ENCODE measurements around the gene PEX10. TPM values are rescaled to one million over a fixed set of nuclear protein-coding genes. Genes with fewer than 3 reads are reported as not detected.

Gene PEX10
- total and polyA plus RNA-seq, 2 experiments from 2014 or later, result 24.7 to 25.5 TPM

- TF ChIP-seq EZH2 (IDR thresholded peaks at IDR 0.05; ENCODE audit: borderline replicate concordance) (no peak), CTCF (IDR thresholded peaks at IDR 0.05; ENCODE audit: poor library complexity) (peak; percentile 88), EZH2phosphoT487 (IDR thresholded peaks at IDR 0.05; ENCODE audit: low read depth, severe bottlenecking, unreplicated experiment) (no peak)
- Histone ChIP-seq H3K4me3 (no peak overlapping the region), H3K4me1 (ENCODE audit: insufficient read depth) (peaks cover 22% of the 10 kb centered on the region), H3K9me2 (replicated peaks; ENCODE audit: insufficient read depth) (no peaks in the 10 kb centered on the region), H3K36me3 (replicated peaks; ENCODE audit: insufficient read depth, low read depth) (no peaks in the 10 kb centered on the region), H3K27me3 (peaks cover 4% of the 10 kb centered on the region), H3K4me2 (peak overlapping the region; percentile 99), H4K20me1 (ENCODE audit: insufficient read depth, poor library complexity, severe bottlenecking) (no peaks in the 10 kb centered on the region), H3K9me3 (ENCODE audit: low read depth) (no peaks in the 10 kb centered on the region), H3K79me2 (peaks cover 15% of the 10 kb centered on the region), H3K27ac (peak overlapping the region; percentile 99), H2AFZ (no peak overlapping the region)
- WGBS (ENCODE audit: low lambda C conversion rate, missing lambda C conversion rate), result 3% methylated on average over 24 of the region's 25 CpGs
- peak; percentile 86 for DNase-seq (ENCODE audit: low spot score)
Observed at GRCh38 chr1:2414297-2414958, 2.1 kb upstream of the PEX10 start.

GRCh38 chr1:2413495-2414296 is 1.3 kb upstream of the PEX10 start:
- Histone ChIP-seq H3K9me3 (ENCODE audit: low read depth) (no peaks in the 10 kb centered on the region), H3K9me2 (replicated peaks; ENCODE audit: insufficient read depth) (no peaks in the 10 kb centered on the region), H3K27me3 (no peaks in the 10 kb centered on the region), H4K20me1 (ENCODE audit: insufficient read depth, poor library complexity, severe bottlenecking) (no peaks in the 10 kb centered on the region), H3K4me1 (ENCODE audit: insufficient read depth) (peaks cover 22% of the 10 kb centered on the region), H3K79me2 (peaks cover 15% of the 10 kb centered on the region), H2AFZ (peak overlapping the region; percentile 43), H3K36me3 (replicated peaks; ENCODE audit: insufficient read depth, low read depth) (no peaks in the 10 kb centered on the region), H3K4me2 (peak overlapping the region; percentile 99), H3K4me3 (peak overlapping the region; percentile 55), H3K27ac (peak overlapping the region; percentile 99)
- TF ChIP-seq EZH2phosphoT487 (IDR thresholded peaks at IDR 0.05; ENCODE audit: low read depth, severe bottlenecking, unreplicated experiment) (no peak), CTCF (IDR thresholded peaks at IDR 0.05; ENCODE audit: poor library complexity) (no peak), EZH2 (IDR thresholded peaks at IDR 0.05; ENCODE audit: borderline replicate concordance) (no peak)
- 45% methylated on average over 20 of the region's 28 CpGs for WGBS (ENCODE audit: low lambda C conversion rate, missing lambda C conversion rate)
- DNase-seq (ENCODE audit: low spot score), result no peak

GRCh38 chr1:2412773-2413494 is 570 bp upstream of the PEX10 start:
- TF ChIP-seq CTCF (IDR thresholded peaks at IDR 0.05; ENCODE audit: poor library complexity), result no peak
- no peak for TF ChIP-seq EZH2 (IDR thresholded peaks at IDR 0.05; ENCODE audit: borderline replicate concordance)
- no peak for TF ChIP-seq EZH2phosphoT487 (IDR thresholded peaks at IDR 0.05; ENCODE audit: low read depth, severe bottlenecking, unreplicated experiment)
- Histone ChIP-seq H3K9me2 (replicated peaks; ENCODE audit: insufficient read depth) (no peaks in the 10 kb centered on the region), H3K4me1 (ENCODE audit: insufficient read depth) (peaks cover 22% of the 10 kb centered on the region), H3K79me2 (peaks cover 15% of the 10 kb centered on the region), H3K36me3 (replicated peaks; ENCODE audit: insufficient read depth, low read depth) (no peaks in the 10 kb centered on the region), H3K4me3 (peak overlapping the region; percentile 55), H3K9me3 (ENCODE audit: low read depth) (no peaks in the 10 kb centered on the region), H3K27ac (peak overlapping the region; percentile 99), H3K27me3 (no peaks in the 10 kb centered on the region), H4K20me1 (ENCODE audit: insufficient read depth, poor library complexity, severe bottlenecking) (no peaks in the 10 kb centered on the region), H2AFZ (peak overlapping the region; percentile 43), H3K4me2 (peak overlapping the region; percentile 99)
- 6% methylated on average over 37 of the region's 66 CpGs for WGBS (ENCODE audit: low lambda C conversion rate, missing lambda C conversion rate)
- DNase-seq (ENCODE audit: low spot score), result peak; percentile 85

Measured in hepatocyte (in vitro differentiated cells).